PFSK-1 (cell line): ENCODE results near the gene C17orf114.

Source experiments
- FOXP2 ChIP-seq: optimal IDR thresholded peaks from 2 replicates; pipeline ENCODE3; 2011; ENCODE audit warnings: borderline replicate concordance, control low read depth, inconsistent platforms; ENCODE audit not compliant: insufficient read depth; ENCODE audit errors: extremely low read length, extremely low read depth
- POLR2AphosphoS5 ChIP-seq: IDR thresholded peaks from 2 replicates; pipeline ENCODE4 v1.6.1; 2012; ENCODE audit warnings: low read depth, mild to moderate bottlenecking, control low read depth, low read length, moderate library complexity
- SIN3A ChIP-seq: IDR thresholded peaks from 2 replicates; pipeline ENCODE4 v1.6.1; 2012; ENCODE audit warnings: mild to moderate bottlenecking, low read length, moderate library complexity, borderline replicate concordance; ENCODE audit not compliant: insufficient read depth
- TAF1 ChIP-seq: IDR thresholded peaks from 2 replicates; pipeline ENCODE4 v1.6.1; 2012; ENCODE audit warnings: low read length, control low read depth, borderline replicate concordance; ENCODE audit not compliant: insufficient read depth
- TF ChIP-seq, protein P1 (sequence below), 2 experiments: IDR thresholded peaks; 2 replicates each; pipeline versions ENCODE4 v1.6.1 to v1.8.0; 2011 to 2012; ENCODE audit warnings: low read depth in 2 of 2, low read length in 2 of 2, control low read depth in 1 of 2, inconsistent platforms in 1 of 2, mild to moderate bottlenecking in 1 of 2, moderate library complexity in 1 of 2; ENCODE audit not compliant: insufficient read depth in 1 of 2

The C17orf114 gene

DNA sequence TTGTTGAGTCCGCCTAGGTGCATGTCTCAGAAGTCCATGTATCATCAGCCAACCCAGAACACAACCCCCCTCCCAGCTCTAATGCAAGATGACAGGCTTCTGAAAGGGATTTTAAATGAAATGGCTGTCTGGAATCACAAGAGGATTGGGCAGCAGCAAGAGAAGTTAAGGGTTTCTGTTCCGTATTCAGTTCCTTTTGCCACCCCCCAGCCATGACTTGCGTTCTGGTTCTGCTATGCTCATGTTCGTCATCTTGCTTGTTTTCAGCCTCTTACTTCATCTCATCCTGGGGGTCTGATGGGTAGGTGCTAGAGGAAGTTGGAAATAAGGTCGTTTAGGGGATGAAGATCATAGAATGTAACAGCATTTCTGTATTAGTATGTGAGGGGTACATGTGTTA lies 43.0 kb upstream of the C17orf114 start:
- TF ChIP-seq POLR2AphosphoS5 (no peak), FOXP2 (no peak), TAF1 (no peak), SIN3A (no peak)

DNA sequence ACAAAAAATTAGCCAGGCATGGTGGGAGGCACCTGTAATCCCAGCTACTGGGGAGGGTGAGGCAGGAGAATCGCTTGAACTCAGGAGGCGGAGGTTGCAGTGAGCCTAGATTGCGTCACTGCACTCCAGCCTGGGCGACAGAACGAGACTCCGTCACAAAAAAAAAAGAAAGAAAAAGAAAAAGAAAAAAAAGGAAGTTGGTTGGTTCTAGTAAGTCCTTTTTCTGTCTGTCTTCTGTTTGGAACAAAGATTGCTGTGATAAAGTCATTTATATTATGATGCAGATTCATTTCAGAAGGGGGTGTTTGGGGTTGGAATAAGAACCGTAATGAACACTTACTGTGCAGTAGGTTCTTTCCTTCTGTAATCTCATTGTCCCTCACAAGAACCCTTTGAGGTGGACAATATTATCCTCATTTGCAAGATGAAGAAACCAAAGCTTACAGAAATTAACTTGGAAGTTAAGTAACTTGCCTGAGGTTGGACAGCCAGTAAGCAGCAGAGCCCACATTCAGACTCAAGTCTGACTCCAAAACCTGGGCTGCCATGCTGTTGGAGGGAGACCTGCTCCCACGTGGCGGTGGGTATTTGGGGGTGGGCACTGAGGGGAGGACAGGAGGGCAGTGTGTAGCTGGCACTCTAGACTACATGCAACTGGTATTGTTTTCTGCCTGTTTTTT lies 41.3 kb upstream of the C17orf114 start:
- TF ChIP-seq POLR2AphosphoS5 (no peak), FOXP2 (no peak), TAF1 (no peak)

DNA sequence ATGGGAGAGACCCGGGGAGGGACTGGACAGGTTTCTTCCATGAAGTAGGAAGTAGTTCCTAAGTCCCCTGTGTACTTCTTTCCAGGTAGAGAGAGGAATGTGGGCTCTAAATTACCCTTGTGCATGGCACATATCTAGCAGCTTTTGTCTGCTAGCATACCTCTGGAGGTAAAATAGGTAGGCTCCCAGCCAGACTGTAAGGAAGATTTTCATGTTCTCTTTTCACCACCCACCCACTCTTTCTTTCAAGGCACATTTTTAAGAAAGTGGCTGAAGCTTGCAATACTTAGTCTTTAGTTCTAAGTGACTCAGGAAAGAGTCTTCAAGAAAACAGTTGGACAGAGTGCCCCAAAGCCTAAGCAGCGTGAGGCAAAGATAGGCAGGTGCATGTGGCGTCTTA lies 40.2 kb upstream of the C17orf114 start:
- no peak for TF ChIP-seq SIN3A
- no peak for TF ChIP-seq FOXP2
- TF ChIP-seq, protein P1, sequence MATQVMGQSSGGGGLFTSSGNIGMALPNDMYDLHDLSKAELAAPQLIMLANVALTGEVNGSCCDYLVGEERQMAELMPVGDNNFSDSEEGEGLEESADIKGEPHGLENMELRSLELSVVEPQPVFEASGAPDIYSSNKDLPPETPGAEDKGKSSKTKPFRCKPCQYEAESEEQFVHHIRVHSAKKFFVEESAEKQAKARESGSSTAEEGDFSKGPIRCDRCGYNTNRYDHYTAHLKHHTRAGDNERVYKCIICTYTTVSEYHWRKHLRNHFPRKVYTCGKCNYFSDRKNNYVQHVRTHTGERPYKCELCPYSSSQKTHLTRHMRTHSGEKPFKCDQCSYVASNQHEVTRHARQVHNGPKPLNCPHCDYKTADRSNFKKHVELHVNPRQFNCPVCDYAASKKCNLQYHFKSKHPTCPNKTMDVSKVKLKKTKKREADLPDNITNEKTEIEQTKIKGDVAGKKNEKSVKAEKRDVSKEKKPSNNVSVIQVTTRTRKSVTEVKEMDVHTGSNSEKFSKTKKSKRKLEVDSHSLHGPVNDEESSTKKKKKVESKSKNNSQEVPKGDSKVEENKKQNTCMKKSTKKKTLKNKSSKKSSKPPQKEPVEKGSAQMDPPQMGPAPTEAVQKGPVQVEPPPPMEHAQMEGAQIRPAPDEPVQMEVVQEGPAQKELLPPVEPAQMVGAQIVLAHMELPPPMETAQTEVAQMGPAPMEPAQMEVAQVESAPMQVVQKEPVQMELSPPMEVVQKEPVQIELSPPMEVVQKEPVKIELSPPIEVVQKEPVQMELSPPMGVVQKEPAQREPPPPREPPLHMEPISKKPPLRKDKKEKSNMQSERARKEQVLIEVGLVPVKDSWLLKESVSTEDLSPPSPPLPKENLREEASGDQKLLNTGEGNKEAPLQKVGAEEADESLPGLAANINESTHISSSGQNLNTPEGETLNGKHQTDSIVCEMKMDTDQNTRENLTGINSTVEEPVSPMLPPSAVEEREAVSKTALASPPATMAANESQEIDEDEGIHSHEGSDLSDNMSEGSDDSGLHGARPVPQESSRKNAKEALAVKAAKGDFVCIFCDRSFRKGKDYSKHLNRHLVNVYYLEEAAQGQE (IDR thresholded peaks at IDR 0.05; ENCODE audit: insufficient read depth in 1 of 2, low read depth in 2 of 2, low read length in 2 of 2), result no peak
- TF ChIP-seq POLR2AphosphoS5, result no peak
- TF ChIP-seq TAF1, result no peak

DNA sequence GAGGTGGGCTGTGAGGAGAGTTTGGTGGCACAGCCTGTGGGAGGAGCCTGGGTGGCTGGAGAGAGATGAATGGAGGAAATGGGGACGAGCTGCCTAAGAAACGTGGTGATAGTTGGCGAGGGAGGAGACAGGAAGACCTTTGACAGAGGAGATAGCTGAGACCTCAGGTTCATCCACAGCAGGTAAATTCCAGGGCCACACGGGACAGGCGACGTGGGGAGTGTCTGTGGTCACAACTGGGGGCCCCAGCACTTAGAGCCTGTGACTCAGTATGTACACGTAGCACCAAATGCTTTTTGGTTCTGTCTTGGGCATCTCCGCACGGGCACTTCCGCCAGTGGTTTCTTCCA lies 38.7 kb upstream of the C17orf114 start:
- TF ChIP-seq, protein P1 (IDR thresholded peaks at IDR 0.05; ENCODE audit: insufficient read depth in 1 of 2, low read depth in 2 of 2, low read length in 2 of 2), result no peak
- TF ChIP-seq TAF1, result no peak
- no peak for TF ChIP-seq POLR2AphosphoS5
- no peak for TF ChIP-seq SIN3A
- TF ChIP-seq FOXP2, result no peak

DNA sequence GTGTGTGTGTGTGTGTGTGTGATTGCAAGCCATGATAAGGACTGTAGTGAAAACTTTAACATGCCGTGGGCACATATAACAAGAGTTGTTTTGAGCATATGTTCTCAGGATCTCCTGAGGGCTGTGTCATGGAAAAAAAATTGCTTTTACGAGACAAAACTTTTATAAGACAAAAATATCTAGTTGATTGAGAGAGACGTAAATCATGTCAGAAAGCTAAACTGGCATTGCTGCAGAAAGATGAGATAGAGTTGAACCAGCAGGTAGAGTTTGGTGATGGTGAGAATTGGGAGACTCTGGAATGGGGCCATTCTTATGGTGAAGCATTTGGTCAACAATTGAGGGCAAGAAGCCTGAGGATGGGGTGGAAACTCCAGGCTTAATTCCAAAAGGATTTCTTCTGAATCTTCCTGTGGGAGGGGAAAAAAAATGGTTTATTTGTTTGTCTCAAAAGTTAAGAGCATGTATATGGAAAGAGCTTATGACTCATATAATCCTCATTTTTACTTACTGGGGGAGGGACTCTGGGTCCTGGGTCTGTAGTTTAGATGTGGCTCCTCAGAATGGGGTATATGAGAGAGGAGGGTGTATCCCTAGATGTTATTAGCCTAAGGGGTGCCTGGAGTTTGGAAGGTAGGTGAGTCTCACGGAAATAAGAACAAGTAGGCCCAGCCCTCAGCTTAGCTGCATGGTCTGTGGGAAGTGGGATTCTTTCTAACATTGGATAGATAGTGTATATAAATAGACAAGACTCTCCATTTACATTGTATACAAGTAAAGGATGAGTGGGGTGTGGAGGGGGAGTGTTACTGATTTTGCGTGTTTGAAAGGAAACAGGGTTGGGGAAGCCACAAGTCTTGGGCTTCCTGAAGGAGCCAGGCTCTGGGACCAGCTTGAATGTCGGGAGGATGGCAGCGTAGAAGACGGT lies 38.1 kb upstream of the C17orf114 start:
- TF ChIP-seq TAF1 (no peak), POLR2AphosphoS5 (no peak), FOXP2 (no peak), SIN3A (no peak)
- TF ChIP-seq, protein P1 (IDR thresholded peaks at IDR 0.05; ENCODE audit: insufficient read depth in 1 of 2, low read depth in 2 of 2, low read length in 2 of 2), result no peak

DNA sequence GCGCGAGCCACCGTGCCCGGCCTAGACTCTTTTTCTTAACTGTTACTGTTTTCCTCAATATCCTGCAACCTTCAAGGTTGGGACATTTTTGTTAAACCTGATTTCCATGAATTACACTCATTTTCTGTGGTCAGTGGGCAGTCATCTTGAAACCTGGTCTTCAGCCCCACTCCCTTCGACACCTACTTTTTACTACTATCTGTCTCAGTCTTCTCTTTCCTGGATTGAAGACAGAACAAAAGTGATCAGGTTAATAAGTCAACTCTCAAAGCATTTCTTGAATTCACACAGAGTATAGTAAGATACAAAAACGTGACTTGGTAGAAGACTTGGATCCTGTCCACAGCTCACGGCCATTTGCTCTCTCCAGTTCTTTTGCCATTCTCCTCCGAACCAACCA lies 37.1 kb upstream of the C17orf114 start:
- no peak for TF ChIP-seq FOXP2
- TF ChIP-seq TAF1, result no peak
- no peak for TF ChIP-seq SIN3A
- TF ChIP-seq, protein P1 (IDR thresholded peaks at IDR 0.05; ENCODE audit: insufficient read depth in 1 of 2, low read depth in 2 of 2, low read length in 2 of 2), result no peak
- TF ChIP-seq POLR2AphosphoS5, result no peak
